HepG2 (cell line): ENCODE results near the gene COL4A2. TPM values are rescaled to one million over a fixed set of nuclear protein-coding genes. Genes with fewer than 3 reads are reported as not detected.

Source experiments
- ARID5B ChIP-seq: IDR thresholded peaks from 2 replicates; pipeline ENCODE4 v1.4.0; 2020; ENCODE audit warnings: mild to moderate bottlenecking, missing genetic modification reagents
- CBX1 ChIP-seq: IDR thresholded peaks from one replicate; pipeline ENCODE4 v1.6.1; 2016; ENCODE audit warnings: antibody characterized with exemption, low read depth
- FOXA1 ChIP-seq, 2 experiments: fragments of 450-650 bp in 1 of 2; sonication (generic) in 1 of 2; formaldehyde crosslinking in 1 of 2; IDR thresholded peaks; 2 replicates each; pipeline versions ENCODE4 v1.4.0 to v1.6.1; 2016 to 2020; ENCODE audit warnings: missing genetic modification reagents in 1 of 2
- FOXA3 ChIP-seq: IDR thresholded peaks from 2 replicates; pipeline ENCODE4 v1.6.1; 2016; ENCODE audit warnings: missing genetic modification reagents, missing compliant biosample characterization
- HNF1B ChIP-seq: sonication (generic); formaldehyde crosslinking; IDR thresholded peaks from 2 replicates; pipeline ENCODE4 v1.5.1; 2020; ENCODE audit warnings: mild to moderate bottlenecking, moderate library complexity, missing genetic modification reagents
- HNF4A ChIP-seq: sonication (generic); formaldehyde crosslinking; IDR thresholded peaks from 2 replicates; pipeline ENCODE4 v1.4.0; 2020; ENCODE audit warnings: missing genetic modification reagents
- KLF13 ChIP-seq: sonication (generic); formaldehyde crosslinking; IDR thresholded peaks from 2 replicates; pipeline ENCODE4 v1.4.0; 2020; ENCODE audit warnings: mild to moderate bottlenecking, missing genetic modification reagents
- MBNL3 ChIP-seq: fragments of 250-450 bp; sonication (Bioruptor Pico); conservative IDR thresholded peaks from 2 replicates; pipeline ENCODE4 v1.8.0; 2022; ENCODE audit warnings: mild to moderate bottlenecking, inconsistent platforms
- MIER2 ChIP-seq: IDR thresholded peaks from 2 replicates; pipeline ENCODE4 v1.6.1; 2016; ENCODE audit warnings: missing biosample characterization, missing genetic modification reagents
- MNT ChIP-seq: fragments of 450-650 bp; IDR thresholded peaks from 2 replicates; pipeline ENCODE4 v1.6.1; 2016
- MYC ChIP-seq: sonication (generic); formaldehyde crosslinking; IDR thresholded peaks from 2 replicates; pipeline ENCODE4 v1.9.0; 2021; ENCODE audit warnings: missing genetic modification reagents, borderline replicate concordance
- NFRKB ChIP-seq: fragments of 450-650 bp; IDR thresholded peaks from 2 replicates; pipeline ENCODE4 v1.6.1; 2017
- NR2F6 ChIP-seq, 2 experiments: IDR thresholded peaks; 2 replicates each; pipeline ENCODE4 v1.6.1; 2016; ENCODE audit warnings: antibody characterized with exemption in 1 of 2, mild to moderate bottlenecking in 1 of 2
- PHF5A ChIP-seq: IDR thresholded peaks from one replicate; pipeline ENCODE4 v1.6.1; 2018; ENCODE audit warnings: low read depth, missing genetic modification reagents; ENCODE audit not compliant: unreplicated experiment
- REXO4 ChIP-seq: sonication (generic); formaldehyde crosslinking; IDR thresholded peaks from 2 replicates; pipeline ENCODE4 v1.8.0; 2022; ENCODE audit warnings: missing genetic modification reagents, mild to moderate bottlenecking, borderline replicate concordance
- SSRP1 ChIP-seq: IDR thresholded peaks from 2 replicates; pipeline ENCODE4 v1.6.1; 2016; ENCODE audit warnings: control low read depth
- TOE1 ChIP-seq: sonication (generic); formaldehyde crosslinking; IDR thresholded peaks from 2 replicates; pipeline ENCODE4 v1.4.0; 2020; ENCODE audit warnings: mild to moderate bottlenecking, missing genetic modification reagents
- ZBTB4 ChIP-seq: sonication (generic); formaldehyde crosslinking; IDR thresholded peaks from 2 replicates; pipeline ENCODE4 v1.4.0; 2020; ENCODE audit warnings: missing genetic modification reagents, mild to moderate bottlenecking, borderline replicate concordance
- polyA plus RNA-seq, 8 experiments: library from polyadenylated mRNA; depleted of rRNA in 3 of 8; stranded (reverse) in 7 of 8; unstranded in 1 of 8; fragments of >200 nt; fragmentation: Illumina TruSeq in 4 of 8; extraction: Trizol in 4 of 8; gene quantifications; 2 replicates each; pipeline versions ENCODE4 v1.2.1 to v1.2.3, GENCODE V29; 2011 to 2016; ENCODE audit warnings: low read depth in 4 of 8, missing spikeins in 1 of 8, mixed read lengths in 1 of 8; ENCODE audit not compliant: insufficient read depth in 1 of 8
- total RNA-seq, 5 experiments: library from RNA; depleted of rRNA; stranded (reverse); fragments of >200 nt; fragmentation: Illumina TruSeq; extraction: Trizol; gene quantifications; 2 replicates each; pipeline ENCODE4 v1.2.3, GENCODE V29; 2016; ENCODE audit warnings: low read depth in 1 of 5

COL4A2 gene
- total and polyA plus RNA-seq, 2 of the 13 experiments (the other 11 are each of a cell fraction or from before 2014, with no cell fraction given) = 0.22 to 1.9 TPM

GRCh38 chr13:110490009-110490770, 183.1 kb downstream of the COL4A2 start (continued):
- peak; percentile 69 for TF ChIP-seq ARID5B (CRISPR knock-in tag)
- TF ChIP-seq TOE1 = no peak
- no peak for TF ChIP-seq CBX1
- no peak for TF ChIP-seq REXO4 (CRISPR knock-in tag)
- no peak for TF ChIP-seq MYC
- TF ChIP-seq KLF13 = no peak
- TF ChIP-seq HNF1B (CRISPR knock-in tag) = no peak
- TF ChIP-seq FOXA1 (IDR thresholded peaks at IDR 0.05) = no peak
- TF ChIP-seq FOXA1 (CRISPR knock-in tag; IDR thresholded peaks at IDR 0.05) = 0 out of 2 replicates have a peak, but pooled peaks have one; percentile 41
- TF ChIP-seq SSRP1 (CRISPR knock-in tag) = no peak
- no peak for TF ChIP-seq ZBTB4
- TF ChIP-seq FOXA3 = peak; percentile 61; the same call in 1 of the 2 replicates
- TF ChIP-seq HNF4A = 0 out of 2 replicates have a peak, but pooled peaks have one; percentile 4
- no peak for TF ChIP-seq MNT
- TF ChIP-seq PHF5A = no peak
- TF ChIP-seq NR2F6 (IDR thresholded peaks at IDR 0.05) = peak; percentile 65
- peak; percentile 52 for TF ChIP-seq NR2F6 (CRISPR knock-in tag; IDR thresholded peaks at IDR 0.05)
- no peak for TF ChIP-seq MIER2 (CRISPR knock-in tag)
- TF ChIP-seq NFRKB = no peak
- TF ChIP-seq MBNL3 (CRISPR knock-in tag) = no peak
